Hematopoietic multipotent progenitor cell treated with erythropoietin and hydrocortisone succinate and interleukin-3 and kit ligand, for 4 days (in vitro differentiated cells): ENCODE measurements around the gene DNAJB12.
"Not testable (repeated sequence)": the region's sequence is repeated elsewhere in the genome, so short reads cannot be mapped to it uniquely, and the experiment has no call there.

Experiments used
- DNase-seq: peaks from one replicate; pipeline ENCODE4 v3.0.0-alpha.2; 2015

DNAJB12 gene

GRCh38 chr10:72330069-72330426 is 24.7 kb downstream of the DNAJB12 start:
- DNase-seq, result no peak

GRCh38 chr10:72329290-72330068 is 25.2 kb downstream of the DNAJB12 start:
- peak; percentile 50 for DNase-seq

DNA sequence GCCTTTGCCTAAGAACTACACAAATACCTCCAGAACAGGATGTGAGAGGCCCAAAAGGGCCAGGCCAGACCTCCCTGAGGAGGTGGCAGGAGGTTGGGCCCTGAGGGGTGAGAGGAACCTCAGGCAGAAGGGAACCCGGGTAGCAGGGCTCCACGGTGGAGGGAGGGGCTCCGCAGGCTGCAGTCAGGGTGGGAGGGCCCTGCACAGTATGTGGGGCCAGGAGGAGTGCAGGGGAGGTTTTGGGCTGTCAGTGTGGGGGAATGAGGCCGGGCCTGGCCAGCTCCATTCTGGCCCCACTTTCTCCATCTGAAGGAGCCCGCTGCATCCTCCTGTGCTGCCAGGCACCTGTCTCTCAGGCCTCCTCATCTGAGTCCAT is 25.9 kb downstream of the DNAJB12 start:
- peak; percentile 69 for DNase-seq

- DNase-seq, result peak; percentile 78
Observed at GRCh38 chr10:72328045-72328828, 26.5 kb downstream of the DNAJB12 start.

DNA sequence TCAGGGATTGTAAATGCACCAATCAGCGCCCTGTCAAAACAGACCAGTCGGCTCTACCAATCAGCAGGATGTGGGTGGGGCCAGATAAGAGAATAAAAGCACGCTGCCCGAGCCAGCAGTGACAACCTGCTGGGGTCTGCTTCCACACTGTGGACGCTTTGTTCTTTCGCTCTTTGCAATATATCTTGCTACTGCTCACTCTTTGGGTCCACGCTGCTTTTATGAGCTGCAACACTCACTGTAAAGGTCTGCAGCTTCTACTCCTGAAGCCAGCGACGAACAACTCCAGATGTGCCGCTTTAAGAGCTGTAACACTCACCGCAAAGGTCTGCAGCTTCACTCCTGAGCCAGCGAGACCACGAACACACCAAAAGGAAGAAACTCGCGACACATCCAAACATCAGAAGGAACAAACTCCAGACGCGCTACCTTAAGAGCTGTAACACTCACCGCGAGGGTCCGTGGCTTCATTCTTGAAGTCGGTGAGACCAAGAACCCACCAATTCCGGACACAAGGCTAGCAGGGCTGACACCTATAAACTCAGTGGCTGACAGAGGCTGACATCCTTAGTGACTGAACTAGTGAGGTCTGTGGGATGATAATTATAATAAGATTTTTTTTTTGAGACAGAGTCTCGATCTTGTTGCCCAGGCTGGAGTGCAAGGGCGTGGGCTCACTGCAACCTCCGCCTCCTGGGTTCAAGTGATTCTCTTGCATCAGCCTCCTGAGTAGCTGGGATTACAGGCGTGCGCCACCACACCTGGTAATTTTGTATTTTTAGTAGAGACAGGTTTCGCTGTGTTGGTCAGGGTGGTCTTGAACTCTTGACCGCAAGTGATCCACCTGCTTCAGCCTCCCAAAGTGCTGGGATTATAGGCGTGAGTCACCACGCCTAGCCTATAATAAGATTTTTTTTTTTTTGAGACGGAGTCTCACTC is 27.8 kb downstream of the DNAJB12 start:
- DNase-seq, result peak; percentile 76

DNA sequence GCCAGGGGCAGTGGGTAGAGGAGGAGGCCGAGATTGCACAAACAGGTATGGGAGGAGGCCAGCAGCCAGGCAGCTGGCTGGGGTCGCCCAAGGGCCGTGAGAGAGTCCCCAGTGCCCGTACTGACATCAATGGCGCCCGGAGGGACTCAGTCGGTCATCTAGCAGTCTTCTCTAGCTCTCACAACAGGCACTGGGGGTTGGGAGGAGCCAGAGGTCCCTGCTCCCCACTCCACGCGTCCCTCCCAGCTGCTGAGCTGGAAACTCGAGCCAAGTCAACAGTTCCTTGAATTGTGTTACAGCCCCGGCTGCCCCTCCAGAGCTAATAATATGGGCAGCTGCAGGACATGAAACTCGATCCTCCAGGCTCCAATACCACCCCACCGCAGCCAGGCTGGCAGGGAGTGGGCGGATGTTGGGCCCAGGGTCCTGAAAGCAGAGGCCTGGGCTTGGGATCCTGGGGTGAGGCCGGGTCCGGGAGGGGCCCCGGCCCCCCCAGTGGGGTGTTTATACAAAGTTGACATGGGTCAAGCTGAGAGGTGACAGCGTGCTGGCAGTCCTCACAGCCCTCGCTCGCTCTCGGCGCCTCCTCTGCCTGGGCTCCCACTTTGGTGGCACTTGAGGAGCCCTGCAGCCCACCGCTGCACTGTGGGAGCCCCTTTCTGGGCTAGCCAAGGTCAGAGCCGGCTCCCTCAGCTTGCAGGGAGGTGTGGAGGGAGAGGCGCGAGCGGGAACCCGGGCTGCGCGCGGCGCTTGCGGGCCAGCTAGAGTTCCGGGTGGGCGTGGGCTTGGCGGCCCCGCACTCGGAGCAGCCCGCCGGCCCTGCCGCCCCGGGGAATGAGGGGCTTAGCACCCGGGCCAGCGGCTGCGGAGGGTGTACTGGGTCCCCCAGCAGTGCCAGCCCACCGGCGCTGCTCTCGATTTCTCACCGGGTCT is 29.2 kb downstream of the DNAJB12 start:
- DNase-seq, result not testable (repeated sequence)

DNA sequence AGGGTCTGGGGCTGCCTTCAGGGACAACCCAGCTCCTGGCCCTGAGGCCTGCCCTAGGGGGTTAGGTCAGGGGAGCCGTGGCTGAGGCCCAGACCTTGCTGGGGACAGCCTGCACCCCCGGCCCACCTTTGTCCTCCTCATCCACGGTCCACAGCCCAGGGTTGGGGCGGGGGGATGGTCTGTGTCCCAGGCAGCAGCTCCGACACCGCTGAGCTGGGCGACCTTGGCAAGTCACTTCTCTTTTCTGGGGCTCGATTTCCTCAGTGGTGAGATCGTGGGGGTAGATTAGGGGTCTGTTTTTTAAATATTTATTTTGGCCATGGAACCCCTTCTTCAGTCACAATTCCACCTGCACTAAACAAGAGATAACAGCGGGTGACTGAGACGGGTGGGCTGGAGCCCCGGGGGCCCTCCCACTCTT is 30.9 kb downstream of the DNAJB12 start:
- peak; percentile 85 for DNase-seq

- DNase-seq, result no peak
Observed at GRCh38 chr10:72323108-72323749, 31.5 kb downstream of the DNAJB12 start.

GRCh38 chr10:72322280-72323058 is 32.2 kb downstream of the DNAJB12 start:
- no peak for DNase-seq

- DNase-seq, result no peak
Observed at GRCh38 chr10:72322030-72322279, 32.8 kb downstream of the DNAJB12 start.

- DNase-seq, result no peak
Observed at GRCh38 chr10:72321248-72322029, 33.3 kb downstream of the DNAJB12 start.

DNA sequence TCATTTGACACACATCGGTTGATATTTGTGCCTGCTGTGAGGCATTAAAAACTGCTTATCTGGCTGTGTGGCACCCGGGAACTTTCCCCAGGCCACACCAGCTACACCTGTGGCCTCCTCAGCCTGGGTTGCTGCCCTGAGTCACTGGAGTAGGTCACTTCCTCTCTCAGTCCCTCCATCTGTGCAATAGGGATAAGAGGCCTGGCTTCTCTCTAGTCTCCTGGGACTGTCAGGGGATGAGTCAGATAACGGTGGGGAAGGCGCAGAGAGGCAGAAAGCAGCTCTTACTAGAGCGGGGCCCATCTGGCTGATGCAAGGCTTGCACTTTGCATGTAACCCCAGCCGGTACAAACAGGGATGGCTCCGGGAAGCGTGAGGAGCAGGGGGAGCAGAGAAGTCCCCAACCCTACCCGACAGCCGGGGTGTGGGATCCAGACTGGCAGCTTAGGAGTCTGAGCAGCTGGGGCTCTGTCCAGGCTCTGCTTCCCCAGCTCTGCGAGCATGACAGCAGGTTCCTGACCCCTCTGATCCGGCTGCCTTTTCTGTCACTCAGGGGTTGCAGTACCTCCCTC is 34.0 kb downstream of the DNAJB12 start:
- peak; percentile 98 for DNase-seq

DNA sequence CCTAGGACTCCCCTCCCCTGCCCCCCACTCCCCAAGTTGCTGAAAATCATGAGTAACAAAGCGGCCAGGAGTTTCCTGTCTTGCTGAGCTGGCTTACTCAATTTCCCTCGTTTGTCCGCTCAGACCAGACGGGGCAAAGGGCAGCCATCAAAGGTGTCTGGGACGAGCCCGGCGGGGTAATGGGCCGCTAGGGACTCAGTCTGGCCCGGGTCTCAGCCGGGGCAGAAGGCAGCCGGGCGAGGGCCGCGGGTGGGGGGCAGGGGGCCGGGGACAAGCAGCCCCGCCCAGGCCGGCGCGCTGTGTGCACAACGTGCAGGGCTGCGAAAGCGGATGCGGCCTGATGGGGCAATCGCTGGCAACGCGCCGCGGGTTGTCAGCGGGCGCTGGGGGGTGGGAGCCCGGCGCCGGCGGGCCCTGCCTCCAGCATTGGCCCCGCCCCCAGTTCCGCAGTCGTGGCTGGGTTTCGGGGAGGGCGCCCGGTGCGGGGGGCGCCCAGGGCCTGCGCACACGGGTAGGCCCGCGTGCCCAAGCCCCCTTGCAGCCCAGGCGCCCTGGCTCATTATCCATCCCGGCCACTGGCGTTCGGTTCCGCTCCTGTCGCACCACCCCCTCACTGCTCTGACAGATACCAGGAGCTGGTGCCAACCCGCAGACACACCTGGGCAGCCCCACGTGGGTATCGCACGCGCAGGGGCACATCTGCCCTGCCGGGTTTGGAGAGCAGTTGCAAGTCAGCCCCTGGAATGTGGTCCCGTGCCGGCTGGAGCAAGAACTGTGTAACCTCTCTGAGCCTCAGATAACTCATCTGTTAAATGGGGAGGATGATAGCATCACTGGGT is 35.1 kb downstream of the DNAJB12 start:
- peak; percentile 97 for DNase-seq

- DNase-seq, result no peak
Observed at GRCh38 chr10:72318418-72319262, 36.1 kb downstream of the DNAJB12 start.

- DNase-seq, result peak; percentile 92
Observed at GRCh38 chr10:72316748-72317435, 37.8 kb downstream of the DNAJB12 start.

- no peak for DNase-seq
Observed at GRCh38 chr10:72316386-72316700, 38.4 kb downstream of the DNAJB12 start.
